ENCODE measurements around the gene RFESD. TPM values are rescaled to one million over a fixed set of nuclear protein-coding genes. Genes with fewer than 3 reads are reported as not detected.

The RFESD gene
- polyA plus RNA-seq, 3 donors, result 0.15 to 1.4 (median 0.24) TPM

DNA sequence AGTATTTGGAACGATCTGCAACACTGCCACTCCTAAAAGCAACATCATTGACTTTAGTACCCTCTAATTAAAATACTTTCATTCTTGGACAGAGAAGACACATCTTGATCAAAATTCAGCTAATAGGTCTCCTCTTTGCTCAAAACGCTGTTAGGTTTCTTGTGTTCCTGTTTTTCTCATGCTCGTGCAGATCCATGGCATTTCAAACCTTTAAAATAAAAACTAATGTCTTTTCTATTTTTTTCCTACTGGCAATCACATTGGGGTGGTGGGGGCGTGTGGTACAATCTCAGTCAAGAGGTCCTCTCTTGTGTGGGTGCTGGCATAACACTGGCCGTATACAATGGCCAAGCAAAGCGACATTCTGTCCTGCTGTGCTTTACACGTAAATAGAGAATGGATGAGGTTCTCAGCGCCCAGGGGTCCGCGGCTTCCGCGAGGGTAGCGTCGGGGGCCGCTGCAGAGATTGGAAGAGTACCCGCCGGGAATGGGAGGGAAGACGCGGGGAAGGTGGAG, 27.0 kb upstream of the RFESD start:
- Histone ChIP-seq H3K4me1 (ENCODE audit: control insufficient read depth in 1 of 2, insufficient read depth in 2 of 2, low read length in 2 of 2) (peaks cover 25 to 38% of the 10 kb centered on the region in 2 donors), H2AFZ (ENCODE audit: insufficient read depth, low read depth, low read length, poor library complexity, severe bottlenecking) (peak overlapping the region; percentile 88), H3K27me3 (ENCODE audit: control insufficient read depth in 2 of 2, insufficient read depth in 2 of 2, low read length in 2 of 2) (peaks cover 22 to 25% of the 10 kb centered on the region in 2 donors), H4K20me1 (ENCODE audit: insufficient read depth, low read length) (no peaks in the 10 kb centered on the region), H3K27ac (ENCODE audit: low read depth in 1 of 2, low read length in 2 of 2) (no peak overlapping the region), H3K4me3 (replicated peaks in 1 of 3; ENCODE audit: low read depth in 2 of 3, low read length in 3 of 3) (peak overlapping the region; percentile 45 to 81 (median 53)), H3K9ac (ENCODE audit: insufficient read depth, low read length, poor library complexity, severe bottlenecking) (peak overlapping the region; percentile 55), H3K36me3 (replicated peaks in 1 of 2; ENCODE audit: control insufficient read depth in 1 of 2, insufficient read depth in 2 of 2, low read length in 2 of 2) (no peaks in the 10 kb centered on the region), H3K4me2 (replicated peaks; ENCODE audit: extremely low read depth, low read length, poor library complexity, severe bottlenecking) (peak overlapping the region; percentile 99), H3K9me3 (replicated peaks in 1 of 2; ENCODE audit: control insufficient read depth in 1 of 2, insufficient read depth in 1 of 2, low read length in 2 of 2) (no peaks in the 10 kb centered on the region), H3K79me2 (ENCODE audit: insufficient read depth, low read length) (no peaks in the 10 kb centered on the region)
- Mint-ChIP-seq H3K27me3 (ENCODE audit: low read depth in 3 of 3) (peaks cover 22 to 34% (median 24%) of the 10 kb centered on the region in 3 donors), H3K27ac (no peak overlapping the region), H3K36me3 (no peaks in the 10 kb centered on the region), H3K4me3 (peak overlapping the region; percentile 89 to 98), H3K4me1 (peaks cover 32% of the 10 kb centered on the region), H3K9me3 (peaks cover 0 to 4% (median 0%) of the 10 kb centered on the region in 7 donors)
- 0% methylated on average over 10 of the region's 19 CpGs for WGBS (ENCODE audit: insufficient coverage)
- intact Hi-C loops (cut with micrococcal nuclease), result no loop called here
- DNase-seq, result no peak
- no peak for TF ChIP-seq CTCF (IDR thresholded peaks at IDR 0.05)

DNA sequence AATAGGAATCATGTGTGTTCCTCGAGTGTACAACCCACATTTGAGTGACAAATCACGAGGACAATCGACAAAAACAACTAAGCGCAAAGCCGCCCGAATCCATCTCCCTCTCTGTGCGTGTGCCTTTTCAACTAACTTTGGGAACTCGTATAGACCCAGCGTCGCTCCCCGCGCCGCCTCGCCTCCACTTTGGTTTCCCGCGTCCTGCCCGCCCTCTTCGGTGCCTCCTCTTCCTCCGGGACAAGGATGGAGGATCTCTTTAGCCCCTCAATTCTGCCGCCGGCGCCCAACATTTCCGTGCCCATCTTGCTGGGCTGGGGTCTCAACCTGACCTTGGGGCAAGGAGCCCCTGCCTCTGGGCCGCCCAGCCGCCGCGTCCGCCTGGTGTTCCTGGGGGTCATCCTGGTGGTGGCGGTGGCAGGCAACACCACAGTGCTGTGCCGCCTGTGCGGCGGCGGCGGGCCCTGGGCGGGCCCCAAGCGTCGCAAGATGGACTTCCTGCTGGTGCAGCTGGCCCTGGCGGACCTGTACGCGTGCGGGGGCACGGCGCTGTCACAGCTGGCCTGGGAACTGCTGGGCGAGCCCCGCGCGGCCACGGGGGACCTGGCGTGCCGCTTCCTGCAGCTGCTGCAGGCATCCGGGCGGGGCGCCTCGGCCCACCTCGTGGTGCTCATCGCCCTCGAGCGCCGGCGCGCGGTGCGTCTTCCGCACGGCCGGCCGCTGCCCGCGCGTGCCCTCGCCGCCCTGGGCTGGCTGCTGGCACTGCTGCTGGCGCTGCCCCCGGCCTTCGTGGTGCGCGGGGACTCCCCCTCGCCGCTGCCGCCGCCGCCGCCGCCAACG, 26.3 kb upstream of the RFESD start, which contains the start of gene GPR150:
Gene GPR150, plus strand, starts transcription at position 58 of the 840 bp plus-strand sequence. Its CDS starts 189 bp downstream, at position 247.
- Mint-ChIP-seq H3K9me3 (peaks cover 0 to 4% (median 0%) of the 10 kb centered on the region in 7 donors), H3K4me3 (peak within 1 kb of the TSS; percentile 89 to 98), H3K4me1 (peaks cover 29% of the 10 kb centered on the region), H3K27me3 (ENCODE audit: low read depth in 3 of 3) (peaks cover 22 to 34% (median 24%) of the 10 kb centered on the region in 3 donors), H3K27ac (peak within 1 kb of the TSS in 1 of 7 donors; percentile 36), H3K36me3 (no peaks in the 10 kb centered on the region)
- peak within 1 kb of the TSS; percentile 88 for H2AFZ ChIP-seq (ENCODE audit: insufficient read depth, low read depth, low read length, poor library complexity, severe bottlenecking)
- H3K4me2 ChIP-seq (replicated peaks; ENCODE audit: extremely low read depth, low read length, poor library complexity, severe bottlenecking), result peak within 1 kb of the TSS; percentile 99
- peak; percentile 30 to 57 (median 44) for DNase-seq
- intact Hi-C loops (cut with micrococcal nuclease), result no loop called here
- H3K4me1 ChIP-seq (ENCODE audit: control insufficient read depth in 1 of 2, insufficient read depth in 2 of 2, low read length in 2 of 2), result peaks cover 25 to 38% of the 10 kb centered on the region in 2 donors
- H4K20me1 ChIP-seq (ENCODE audit: insufficient read depth, low read length), result no peaks in the 10 kb centered on the region
- TF ChIP-seq CTCF (IDR thresholded peaks at IDR 0.05), result peak; percentile 25
- H3K36me3 ChIP-seq (replicated peaks in 1 of 2; ENCODE audit: control insufficient read depth in 1 of 2, insufficient read depth in 2 of 2, low read length in 2 of 2), result no peaks in the 10 kb centered on the region
- H3K9ac ChIP-seq (ENCODE audit: insufficient read depth, low read length, poor library complexity, severe bottlenecking), result peak within 1 kb of the TSS; percentile 55
- H3K79me2 ChIP-seq (ENCODE audit: insufficient read depth, low read length), result no peaks in the 10 kb centered on the region
- peaks cover 22 to 25% of the 10 kb centered on the region in 2 donors for H3K27me3 ChIP-seq (ENCODE audit: control insufficient read depth in 2 of 2, insufficient read depth in 2 of 2, low read length in 2 of 2)
- peak within 1 kb of the TSS; percentile 53 to 81 (median 63) for H3K4me3 ChIP-seq (replicated peaks in 1 of 3; ENCODE audit: low read depth in 2 of 3, low read length in 3 of 3)
- H3K9me3 ChIP-seq (replicated peaks in 1 of 2; ENCODE audit: control insufficient read depth in 1 of 2, insufficient read depth in 1 of 2, low read length in 2 of 2), result no peaks in the 10 kb centered on the region
- no peak within 1 kb of the TSS for H3K27ac ChIP-seq (ENCODE audit: low read depth in 1 of 2, low read length in 2 of 2)
- WGBS (ENCODE audit: insufficient coverage), result under 1% methylated on average over 85 of the region's 85 CpGs
